Nephron (organoid): ENCODE data around the gene KLHL11.

Experiments used
- H3K27ac Mint-ChIP-seq, 3 experiments: 2 replicates each; pipeline ENCODE4 v1.8.0; 2020; ENCODE audit warnings: mixed read lengths in 3 of 3, mild to moderate bottlenecking in 2 of 3, moderate library complexity in 1 of 3
- H3K27me3 Mint-ChIP-seq: 2 replicates; pipeline ENCODE4 v1.8.0; 2021; ENCODE audit warnings: low read depth, mild to moderate bottlenecking, moderate library complexity, mixed read lengths
- H3K36me3 Mint-ChIP-seq: 2 replicates; pipeline ENCODE4 v1.8.0; 2020; ENCODE audit warnings: low read depth, mixed read lengths
- H3K4me1 Mint-ChIP-seq: 2 replicates; pipeline ENCODE4 v1.8.0; 2020; ENCODE audit warnings: mixed read lengths
- H3K4me3 Mint-ChIP-seq, 3 experiments: 2 replicates each; pipeline ENCODE4 v1.8.0; 2020; ENCODE audit warnings: mild to moderate bottlenecking in 3 of 3, mixed read lengths in 3 of 3, moderate library complexity in 2 of 3
- H3K9me3 Mint-ChIP-seq: 2 replicates; pipeline ENCODE4 v1.8.0; 2020; ENCODE audit warnings: mixed read lengths
- CTCF ChIP-seq, 3 experiments: fragments of 200-600 bp; sonication (generic); IDR thresholded peaks; one replicate each; pipeline ENCODE4 v1.5.0; 2021; ENCODE audit warnings: antibody characterized with exemption in 3 of 3; ENCODE audit not compliant: unreplicated experiment in 3 of 3

Gene KLHL11

DNA sequence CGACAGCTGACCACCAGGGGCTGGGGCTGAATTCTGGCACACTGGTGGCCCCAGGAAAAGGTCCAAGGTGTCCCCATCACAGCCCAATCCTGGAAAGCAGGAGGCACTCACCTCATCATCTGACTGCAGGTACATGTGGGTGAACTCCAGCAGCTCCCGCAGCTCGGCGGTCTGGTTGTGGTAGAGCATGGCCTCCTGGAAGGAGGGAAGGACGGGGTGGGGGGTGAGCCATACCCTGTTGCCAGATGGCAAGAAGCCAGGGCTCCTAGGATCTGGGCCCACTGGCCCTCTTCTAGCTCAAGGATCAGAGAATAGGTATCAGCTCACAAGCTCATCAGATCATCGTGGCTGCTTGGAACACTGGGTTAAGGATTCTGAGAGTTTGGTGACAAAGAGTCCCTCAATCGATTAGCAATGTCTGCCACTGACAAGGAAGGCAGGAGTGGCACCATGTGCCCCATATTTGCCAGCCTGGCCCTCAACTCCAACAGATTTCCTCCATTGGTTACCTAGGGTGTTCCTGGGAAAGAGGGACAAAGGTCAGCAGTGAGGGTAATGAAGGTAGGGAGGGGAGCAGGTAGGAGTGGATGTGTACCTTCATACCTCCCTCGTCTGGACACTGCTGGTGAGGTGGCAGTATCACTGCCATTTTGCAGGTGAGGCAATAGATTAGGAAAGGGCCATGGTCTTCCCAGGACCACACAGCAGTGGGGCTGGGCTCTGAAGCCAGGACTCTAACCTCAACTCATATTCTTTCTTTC, 58.4 kb downstream of the KLHL11 start:
- Mint-ChIP-seq H3K36me3 (peaks cover 29% of the 10 kb centered on the region), H3K27ac (no peak overlapping the region), H3K4me3 (no peak overlapping the region), H3K9me3 (no peaks in the 10 kb centered on the region), H3K4me1 (peaks cover 19% of the 10 kb centered on the region), H3K27me3 (no peaks in the 10 kb centered on the region)
- no peak for TF ChIP-seq CTCF (IDR thresholded peaks at IDR 0.05; ENCODE audit: unreplicated experiment in 3 of 3)
